NCI-H2171 (cell line): Measurements from ENCODE around the gene SMCO2.

Experiments
- DNase-seq: peaks from one replicate; lab custom pipeline; 2025; lab: John Stamatoyannopoulos, UW

SMCO2 gene

GRCh38 chr12:27455589-27455988 is 9.1 kb downstream of the SMCO2 start:
- DNase-seq, result no peak

- DNase-seq, result no peak
Observed at GRCh38 chr12:27456618-27457017, 10.1 kb downstream of the SMCO2 start.

GRCh38 chr12:27460471-27460978 is 14.0 kb downstream of the SMCO2 start:
- no peak for DNase-seq

GRCh38 chr12:27462151-27462694 is 15.7 kb downstream of the SMCO2 start:
- DNase-seq, result no peak

GRCh38 chr12:27462851-27463250 is 16.3 kb downstream of the SMCO2 start:
- DNase-seq, result peak; percentile 98

- no peak for DNase-seq
Observed at GRCh38 chr12:27463511-27464219, 17.1 kb downstream of the SMCO2 start.

- DNase-seq, result peak; percentile 41
Observed at GRCh38 chr12:27464220-27464554, 17.7 kb downstream of the SMCO2 start.

GRCh38 chr12:27467641-27468040 is 21.1 kb downstream of the SMCO2 start:
- DNase-seq, result no peak

GRCh38 chr12:27468241-27468640 is 21.7 kb downstream of the SMCO2 start:
- DNase-seq, result no peak

- no peak for DNase-seq
Observed at GRCh38 chr12:27469176-27469736, 22.7 kb downstream of the SMCO2 start.

- DNase-seq, result no peak
Observed at GRCh38 chr12:27472604-27473003, 26.1 kb downstream of the SMCO2 start.

GRCh38 chr12:27474344-27474743 is 27.8 kb downstream of the SMCO2 start:
- no peak for DNase-seq

- no peak for DNase-seq
Observed at GRCh38 chr12:27477049-27477448, 30.5 kb downstream of the SMCO2 start.

GRCh38 chr12:27478949-27479348 is 32.4 kb downstream of the SMCO2 start:
- DNase-seq, result no peak

- no peak for DNase-seq
Observed at GRCh38 chr12:27480016-27480415, 33.5 kb downstream of the SMCO2 start.

- DNase-seq, result no peak
Observed at GRCh38 chr12:27486961-27487360, 40.4 kb downstream of the SMCO2 start.

- no peak for DNase-seq
Observed at GRCh38 chr12:27488479-27488878, 41.9 kb downstream of the SMCO2 start.

GRCh38 chr12:27491226-27491625 is 44.7 kb downstream of the SMCO2 start:
- DNase-seq, result no peak

- DNase-seq, result no peak
Observed at GRCh38 chr12:27493260-27493940, 46.9 kb downstream of the SMCO2 start.

- no peak for DNase-seq
Observed at GRCh38 chr12:27497446-27497845, 50.9 kb downstream of the SMCO2 start.

GRCh38 chr12:27498149-27498548 is 51.6 kb downstream of the SMCO2 start:
- DNase-seq, result no peak

- no peak for DNase-seq
Observed at GRCh38 chr12:27498761-27499160, 52.2 kb downstream of the SMCO2 start.

GRCh38 chr12:27499377-27499776 is 52.8 kb downstream of the SMCO2 start:
- DNase-seq, result no peak
